Epithelial cell of prostate (primary cell): ENCODE data around the gene CD300A.

ENCODE experiments used
- DNase-seq: peaks from one replicate; pipeline ENCODE4 v3.0.0-alpha.2; 2011; ENCODE audit warnings: low read depth, low spot score
- H3K27ac ChIP-seq: fragments of 450-650 bp; 2 replicates; pipeline ENCODE4 v1.5.1; 2017; ENCODE audit warnings: mild to moderate bottlenecking

The CD300A gene

GRCh38 chr17:74466111-74466827 is at the start of gene CD300A:
Gene CD300A (plus strand): TSS chr17:74466634. CDS start chr17:74466704, 70 bp downstream.
- H3K27ac ChIP-seq: no peak within 1 kb of the TSS
- DNase-seq: no peak

- H3K27ac ChIP-seq: no peak overlapping the region
- peak; percentile 72 for DNase-seq
Observed at GRCh38 chr17:74417178-74418045, 49.0 kb upstream of the CD300A start.

- H3K27ac ChIP-seq: no peak overlapping the region
- DNase-seq: no peak
Observed at GRCh38 chr17:74419928-74420411, 46.5 kb upstream of the CD300A start.

GRCh38 chr17:74424117-74424516 is 42.3 kb upstream of the CD300A start:
- no peak for DNase-seq
- no peak overlapping the region for H3K27ac ChIP-seq

- no peak for DNase-seq
- no peak overlapping the region for H3K27ac ChIP-seq
Observed at GRCh38 chr17:74424657-74425056, 41.8 kb upstream of the CD300A start.

- no peak for DNase-seq
- H3K27ac ChIP-seq: peak overlapping the region; percentile 62
Observed at GRCh38 chr17:74426551-74427047, 39.8 kb upstream of the CD300A start.

- H3K27ac ChIP-seq: peak overlapping the region; percentile 62
- DNase-seq: no peak
Observed at GRCh38 chr17:74427048-74427762, 39.2 kb upstream of the CD300A start.

GRCh38 chr17:74427763-74428153 is 38.7 kb upstream of the CD300A start:
- H3K27ac ChIP-seq: peak overlapping the region; percentile 62

GRCh38 chr17:74429604-74430384 is 36.6 kb upstream of the CD300A start:
- peak overlapping the region; percentile 91 for H3K27ac ChIP-seq

More at GRCh38 chr17:74427763-74428153, 38.7 kb upstream of the CD300A start:
- DNase-seq: no peak

GRCh38 chr17:74430385-74430705 is 36.1 kb upstream of the CD300A start:
- no peak for DNase-seq
- H3K27ac ChIP-seq: peak overlapping the region; percentile 91

More at GRCh38 chr17:74429604-74430384, 36.6 kb upstream of the CD300A start:
- DNase-seq: no peak

GRCh38 chr17:74430706-74431567 is 35.5 kb upstream of the CD300A start:
- H3K27ac ChIP-seq: peak overlapping the region; percentile 91
- DNase-seq: peak; percentile 82

GRCh38 chr17:74431568-74432423 is 34.6 kb upstream of the CD300A start, which contains the start of gene GPRC5C:
Gene GPRC5C (plus strand): TSS chr17:74432088. CDS start chr17:74439777, 7,689 bp downstream.
- DNase-seq: peak; percentile 79
- peak within 1 kb of the TSS; percentile 91 for H3K27ac ChIP-seq

- H3K27ac ChIP-seq: no peak overlapping the region
- DNase-seq: no peak
Observed at GRCh38 chr17:74432424-74432690, 34.1 kb upstream of the CD300A start.

GRCh38 chr17:74432766-74433391 is 33.6 kb upstream of the CD300A start:
- H3K27ac ChIP-seq: no peak overlapping the region

GRCh38 chr17:74433421-74434121 is 32.9 kb upstream of the CD300A start:
- no peak overlapping the region for H3K27ac ChIP-seq
- DNase-seq: no peak

More at GRCh38 chr17:74432766-74433391, 33.6 kb upstream of the CD300A start:
- no peak for DNase-seq

- no peak overlapping the region for H3K27ac ChIP-seq
- no peak for DNase-seq
Observed at GRCh38 chr17:74435775-74436359, 30.6 kb upstream of the CD300A start.
